Glutamatergic neuron (in vitro differentiated cells): ENCODE measurements around the gene ACP7. TPM values are rescaled to one million over a fixed set of nuclear protein-coding genes. Genes with fewer than 3 reads are reported as not detected.

Source experiments
- DNase-seq: peaks from one replicate; pipeline ENCODE4 v3.0.0; 2022
- H3K27ac Mint-ChIP-seq: one replicate; pipeline ENCODE4 v1.8.0; 2020; ENCODE audit warnings: mild to moderate bottlenecking, mixed read lengths, inconsistent platforms; ENCODE audit not compliant: unreplicated experiment
- H3K27me3 Mint-ChIP-seq: one replicate; pipeline ENCODE4 v1.8.0; 2020; ENCODE audit warnings: mild to moderate bottlenecking, moderate library complexity, mixed read lengths, inconsistent platforms; ENCODE audit not compliant: unreplicated experiment
- H3K36me3 Mint-ChIP-seq: one replicate; pipeline ENCODE4 v1.8.0; 2020; ENCODE audit warnings: mild to moderate bottlenecking, mixed read lengths, inconsistent platforms; ENCODE audit not compliant: unreplicated experiment
- H3K4me1 Mint-ChIP-seq: one replicate; pipeline ENCODE4 v1.8.0; 2020; ENCODE audit warnings: mild to moderate bottlenecking, low read depth, mixed read lengths, inconsistent platforms; ENCODE audit not compliant: unreplicated experiment
- H3K4me3 Mint-ChIP-seq: one replicate; pipeline ENCODE4 v1.8.0; 2020; ENCODE audit warnings: mild to moderate bottlenecking, mixed read lengths, inconsistent platforms; ENCODE audit not compliant: unreplicated experiment
- H3K9me3 Mint-ChIP-seq: one replicate; pipeline ENCODE4 v1.8.0; 2020; ENCODE audit warnings: mild to moderate bottlenecking, moderate library complexity, mixed read lengths, inconsistent platforms; ENCODE audit not compliant: unreplicated experiment
- CTCF ChIP-seq: fragments of 200-600 bp; sonication (generic); IDR thresholded peaks from one replicate; pipeline ENCODE4 v1.5.0; 2021; ENCODE audit not compliant: partially characterized antibody, unreplicated experiment
- total RNA-seq: library from RNA; stranded (reverse); fragmentation: NEBNext Ultra II Directional; extraction: Animal tissue kit (Norgen Biotek cat#: 25700); gene quantifications from one replicate; pipeline ENCODE4 v1.2.1, GENCODE V29; 2021; ENCODE audit not compliant: unreplicated experiment

Gene ACP7
- total RNA-seq, 1 donor from 2014 or later, result not detected

- no peak for TF ChIP-seq CTCF
- H3K27me3 Mint-ChIP-seq, result peaks cover 1% of the 10 kb centered on the region
- peaks cover 5% of the 10 kb centered on the region for H3K36me3 Mint-ChIP-seq
- H3K9me3 Mint-ChIP-seq, result peaks cover 5% of the 10 kb centered on the region
- no peak for DNase-seq
- no peak overlapping the region for H3K27ac Mint-ChIP-seq
- peaks cover 29% of the 10 kb centered on the region for H3K4me1 Mint-ChIP-seq
- H3K4me3 Mint-ChIP-seq, result no peak overlapping the region
These were observed 72.4 kb downstream of the ACP7 start for GRCh38 chr19:39156326-39157230.

GRCh38 chr19:39157275-39157996, 73.3 kb downstream of the ACP7 start:
- Mint-ChIP-seq H3K4me3 (peak overlapping the region; percentile 20), H3K36me3 (peaks cover 5% of the 10 kb centered on the region), H3K9me3 (peaks cover 5% of the 10 kb centered on the region), H3K27me3 (peaks cover 2% of the 10 kb centered on the region), H3K4me1 (peaks cover 29% of the 10 kb centered on the region), H3K27ac (peak overlapping the region; percentile 72)
- TF ChIP-seq CTCF, result no peak
- DNase-seq, result no peak

GRCh38 chr19:39157997-39158389, 73.8 kb downstream of the ACP7 start:
- Mint-ChIP-seq H3K36me3 (peaks cover 5% of the 10 kb centered on the region), H3K4me3 (peak overlapping the region; percentile 20), H3K27ac (peak overlapping the region; percentile 72), H3K9me3 (peaks cover 5% of the 10 kb centered on the region), H3K27me3 (peaks cover 4% of the 10 kb centered on the region), H3K4me1 (peaks cover 35% of the 10 kb centered on the region)
- DNase-seq, result no peak
- no peak for TF ChIP-seq CTCF

- DNase-seq, result no peak
- Mint-ChIP-seq H3K9me3 (peaks cover 5% of the 10 kb centered on the region), H3K36me3 (peaks cover 5% of the 10 kb centered on the region), H3K4me3 (no peak overlapping the region), H3K4me1 (peaks cover 38% of the 10 kb centered on the region), H3K27ac (no peak overlapping the region), H3K27me3 (peaks cover 4% of the 10 kb centered on the region)
- no peak for TF ChIP-seq CTCF
These were observed 74.6 kb downstream of the ACP7 start for GRCh38 chr19:39158646-39159260.
